Glutamatergic neuron (in vitro differentiated cells): ENCODE results near the gene RAMP1. TPM values are rescaled to one million over a fixed set of nuclear protein-coding genes. Genes with fewer than 3 reads are reported as not detected.

Source experiments
- DNase-seq: peaks from one replicate; pipeline ENCODE4 v3.0.0; 2022
- H3K27ac Mint-ChIP-seq: one replicate; pipeline ENCODE4 v1.8.0; 2020; ENCODE audit warnings: mild to moderate bottlenecking, mixed read lengths, inconsistent platforms; ENCODE audit not compliant: unreplicated experiment
- H3K27me3 Mint-ChIP-seq: one replicate; pipeline ENCODE4 v1.8.0; 2020; ENCODE audit warnings: mild to moderate bottlenecking, moderate library complexity, mixed read lengths, inconsistent platforms; ENCODE audit not compliant: unreplicated experiment
- H3K36me3 Mint-ChIP-seq: one replicate; pipeline ENCODE4 v1.8.0; 2020; ENCODE audit warnings: mild to moderate bottlenecking, mixed read lengths, inconsistent platforms; ENCODE audit not compliant: unreplicated experiment
- H3K4me1 Mint-ChIP-seq: one replicate; pipeline ENCODE4 v1.8.0; 2020; ENCODE audit warnings: mild to moderate bottlenecking, low read depth, mixed read lengths, inconsistent platforms; ENCODE audit not compliant: unreplicated experiment
- H3K4me3 Mint-ChIP-seq: one replicate; pipeline ENCODE4 v1.8.0; 2020; ENCODE audit warnings: mild to moderate bottlenecking, mixed read lengths, inconsistent platforms; ENCODE audit not compliant: unreplicated experiment
- H3K9me3 Mint-ChIP-seq: one replicate; pipeline ENCODE4 v1.8.0; 2020; ENCODE audit warnings: mild to moderate bottlenecking, moderate library complexity, mixed read lengths, inconsistent platforms; ENCODE audit not compliant: unreplicated experiment
- CTCF ChIP-seq: fragments of 200-600 bp; sonication (generic); IDR thresholded peaks from one replicate; pipeline ENCODE4 v1.5.0; 2021; ENCODE audit not compliant: partially characterized antibody, unreplicated experiment
- total RNA-seq: library from RNA; stranded (reverse); fragmentation: NEBNext Ultra II Directional; extraction: Animal tissue kit (Norgen Biotek cat#: 25700); gene quantifications from one replicate; pipeline ENCODE4 v1.2.1, GENCODE V29; 2021; ENCODE audit not compliant: unreplicated experiment

Gene RAMP1
- total RNA-seq, 1 donor from 2014 or later = 7.6 TPM

DNA sequence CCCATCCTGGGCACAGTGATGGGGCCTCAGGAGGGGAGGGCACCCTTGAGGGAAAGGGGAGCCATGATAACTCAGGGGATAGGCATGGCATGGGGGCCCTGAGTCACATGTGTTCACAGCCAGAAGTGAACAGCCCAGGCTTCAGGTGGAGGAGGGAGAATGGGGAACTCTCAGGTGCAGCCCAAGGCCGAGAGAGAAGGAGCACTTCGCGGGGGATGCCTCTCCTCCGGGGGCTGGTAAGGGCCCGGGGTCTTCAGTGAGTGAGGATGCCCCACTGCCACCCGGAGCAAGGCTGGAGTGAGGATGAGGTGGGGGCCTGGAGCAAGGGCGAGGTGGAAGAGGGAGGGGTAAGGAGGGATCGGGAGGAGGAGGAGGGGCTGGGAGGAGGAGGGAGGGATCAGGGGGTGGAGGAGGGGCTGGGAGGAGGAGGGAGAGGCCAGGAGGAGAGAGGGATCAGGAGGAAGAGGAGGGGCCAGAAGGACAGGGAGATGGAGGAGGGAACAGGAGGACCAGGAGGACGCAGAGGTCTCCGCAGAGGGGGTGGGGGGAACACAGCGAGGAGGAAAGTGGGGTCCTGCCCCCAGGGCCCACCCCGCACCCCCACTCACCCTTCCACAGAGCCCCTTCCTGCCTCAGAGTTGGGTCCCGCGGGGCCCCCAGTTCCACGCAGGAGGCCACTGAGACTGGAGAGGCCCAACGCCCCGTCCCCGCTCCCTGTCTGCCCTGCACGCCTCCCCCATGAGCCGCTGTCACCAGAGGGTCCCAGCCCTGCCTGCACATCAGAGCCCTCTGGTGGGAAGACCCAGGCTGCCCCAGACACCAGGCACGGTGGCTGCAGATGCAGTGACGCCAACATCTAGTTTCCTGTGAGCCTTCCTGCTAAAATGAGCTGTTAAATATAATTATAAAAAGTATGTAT lies 42.8 kb downstream of the RAMP1 start:
- Mint-ChIP-seq H3K36me3 (no peaks in the 10 kb centered on the region), H3K4me1 (peaks cover 6% of the 10 kb centered on the region), H3K9me3 (peaks cover 3% of the 10 kb centered on the region), H3K27me3 (peaks cover 7% of the 10 kb centered on the region), H3K27ac (no peak overlapping the region), H3K4me3 (no peak overlapping the region)
- no peak for DNase-seq
- TF ChIP-seq CTCF = no peak

GRCh38 chr2:237904831-237905599 lies 45.6 kb downstream of the RAMP1 start:
- Mint-ChIP-seq H3K27me3 (peaks cover 5% of the 10 kb centered on the region), H3K36me3 (no peaks in the 10 kb centered on the region), H3K4me1 (no peaks in the 10 kb centered on the region), H3K4me3 (no peak overlapping the region), H3K27ac (no peak overlapping the region), H3K9me3 (peaks cover 5% of the 10 kb centered on the region)
- TF ChIP-seq CTCF = no peak
- DNase-seq = no peak

- no peak overlapping the region for H3K4me3 Mint-ChIP-seq
- no peaks in the 10 kb centered on the region for H3K4me1 Mint-ChIP-seq
- H3K27me3 Mint-ChIP-seq = peaks cover 4% of the 10 kb centered on the region
- peaks cover 4% of the 10 kb centered on the region for H3K9me3 Mint-ChIP-seq
- H3K36me3 Mint-ChIP-seq = no peaks in the 10 kb centered on the region
- no peak overlapping the region for H3K27ac Mint-ChIP-seq
- DNase-seq = no peak
- no peak for TF ChIP-seq CTCF
These were observed 47.7 kb downstream of the RAMP1 start for GRCh38 chr2:237907144-237907543.

DNA sequence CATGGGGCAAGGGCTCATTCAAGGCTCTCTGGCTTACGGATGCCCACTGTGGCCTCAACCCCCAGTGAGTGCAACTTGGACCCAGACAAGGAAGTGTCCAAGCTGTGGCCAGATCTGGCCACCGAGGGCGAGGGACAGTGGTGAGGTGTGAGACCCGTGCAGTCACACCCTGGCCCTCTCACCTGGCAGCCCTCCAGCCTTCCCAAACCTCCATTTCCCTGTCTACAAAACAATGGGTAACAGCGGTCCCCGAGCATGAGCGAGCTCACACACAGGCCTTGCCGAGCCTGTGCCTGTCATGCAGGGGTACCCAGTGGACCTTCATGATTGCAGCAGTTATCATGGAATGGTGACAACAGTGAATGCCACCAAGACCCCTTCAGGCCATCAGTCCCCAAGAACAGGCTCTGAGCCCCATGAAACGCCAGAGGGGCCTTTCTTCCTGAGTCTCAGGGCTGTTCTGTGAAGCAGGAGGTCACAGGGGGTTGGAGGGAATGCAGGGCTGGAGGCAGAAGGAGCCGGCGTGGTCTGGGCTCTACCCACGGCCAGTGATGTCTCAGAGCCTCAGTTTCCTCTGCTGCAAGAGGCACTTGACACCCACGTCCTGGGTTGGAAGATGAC lies 49.8 kb downstream of the RAMP1 start:
- TF ChIP-seq CTCF = no peak
- Mint-ChIP-seq H3K27me3 (peaks cover 6% of the 10 kb centered on the region), H3K9me3 (peaks cover 4% of the 10 kb centered on the region), H3K4me1 (no peaks in the 10 kb centered on the region), H3K27ac (no peak overlapping the region), H3K4me3 (no peak overlapping the region), H3K36me3 (no peaks in the 10 kb centered on the region)
- DNase-seq = no peak
